Effector CD8-positive, alpha-beta T cell (primary cell): ENCODE measurements around the gene USP40.

Experiments
- DNase-seq: peaks from one replicate; lab custom pipeline; 2025; lab: John Stamatoyannopoulos, UW

USP40 gene

GRCh38 chr2:233474308-233475160 is 92.0 kb downstream of the USP40 start:
- no peak for DNase-seq

- no peak for DNase-seq
These were observed 92.7 kb downstream of the USP40 start for GRCh38 chr2:233473878-233474277.

- no peak for DNase-seq
These were observed 93.2 kb downstream of the USP40 start for GRCh38 chr2:233473386-233473791.

- DNase-seq = no peak
These were observed 95.1 kb downstream of the USP40 start for GRCh38 chr2:233471291-233472035.

- no peak for DNase-seq
These were observed 95.7 kb downstream of the USP40 start for GRCh38 chr2:233470839-233471238.

- no peak for DNase-seq
These were observed 96.4 kb downstream of the USP40 start for GRCh38 chr2:233470011-233470687.

GRCh38 chr2:233469261-233470010 is 97.1 kb downstream of the USP40 start:
- DNase-seq = no peak

- DNase-seq = no peak
These were observed 97.9 kb downstream of the USP40 start for GRCh38 chr2:233468741-233469110.

- DNase-seq = no peak
These were observed 98.4 kb downstream of the USP40 start for GRCh38 chr2:233468047-233468740.

GRCh38 chr2:233466991-233467603 is 99.5 kb downstream of the USP40 start:
- no peak for DNase-seq

GRCh38 chr2:233464531-233465240 is 101.9 kb downstream of the USP40 start:
- DNase-seq = no peak

GRCh38 chr2:233464056-233464455 is 102.5 kb downstream of the USP40 start:
- no peak for DNase-seq

GRCh38 chr2:233463586-233463985 is 103.0 kb downstream of the USP40 start:
- no peak for DNase-seq

GRCh38 chr2:233462826-233463470 is 103.6 kb downstream of the USP40 start:
- no peak for DNase-seq

- DNase-seq = no peak
These were observed 104.3 kb downstream of the USP40 start for GRCh38 chr2:233462202-233462785.

- no peak for DNase-seq
These were observed 105.1 kb downstream of the USP40 start for GRCh38 chr2:233461481-233461891.

GRCh38 chr2:233460726-233461441 is 105.7 kb downstream of the USP40 start:
- no peak for DNase-seq

- DNase-seq = no peak
These were observed 107.2 kb downstream of the USP40 start for GRCh38 chr2:233459426-233459825.

- no peak for DNase-seq
These were observed 107.8 kb downstream of the USP40 start for GRCh38 chr2:233458826-233459225.
